ENCODE data around the gene SLIT1.

The SLIT1 gene

GRCh38 chr10:97102441-97102840 lies 83.3 kb downstream of the SLIT1 start:
- no peak overlapping the region for H3K27ac ChIP-seq (ENCODE audit: low read length)
- no peaks in the 10 kb centered on the region for H3K36me3 ChIP-seq (ENCODE audit: control insufficient read depth, insufficient read depth, low read length)
- H3K4me1 ChIP-seq (ENCODE audit: control insufficient read depth, insufficient read depth, low read length): peaks cover 5% of the 10 kb centered on the region; the same call in 1 of the 2 replicates
- H3K27me3 ChIP-seq (ENCODE audit: control insufficient read depth, insufficient read depth, low read length): no peaks in the 10 kb centered on the region
- H3K9me3 ChIP-seq (ENCODE audit: control insufficient read depth, insufficient read depth, low read length): no peaks in the 10 kb centered on the region
- no peak overlapping the region for H3K4me3 ChIP-seq (ENCODE audit: low read length)
- no CpG with 5 or more reads among the region's 6 CpGs for WGBS (ENCODE audit: insufficient coverage, insufficient read length)
- no peak for DNase-seq (ENCODE audit: low read depth, low spot score)

DNA sequence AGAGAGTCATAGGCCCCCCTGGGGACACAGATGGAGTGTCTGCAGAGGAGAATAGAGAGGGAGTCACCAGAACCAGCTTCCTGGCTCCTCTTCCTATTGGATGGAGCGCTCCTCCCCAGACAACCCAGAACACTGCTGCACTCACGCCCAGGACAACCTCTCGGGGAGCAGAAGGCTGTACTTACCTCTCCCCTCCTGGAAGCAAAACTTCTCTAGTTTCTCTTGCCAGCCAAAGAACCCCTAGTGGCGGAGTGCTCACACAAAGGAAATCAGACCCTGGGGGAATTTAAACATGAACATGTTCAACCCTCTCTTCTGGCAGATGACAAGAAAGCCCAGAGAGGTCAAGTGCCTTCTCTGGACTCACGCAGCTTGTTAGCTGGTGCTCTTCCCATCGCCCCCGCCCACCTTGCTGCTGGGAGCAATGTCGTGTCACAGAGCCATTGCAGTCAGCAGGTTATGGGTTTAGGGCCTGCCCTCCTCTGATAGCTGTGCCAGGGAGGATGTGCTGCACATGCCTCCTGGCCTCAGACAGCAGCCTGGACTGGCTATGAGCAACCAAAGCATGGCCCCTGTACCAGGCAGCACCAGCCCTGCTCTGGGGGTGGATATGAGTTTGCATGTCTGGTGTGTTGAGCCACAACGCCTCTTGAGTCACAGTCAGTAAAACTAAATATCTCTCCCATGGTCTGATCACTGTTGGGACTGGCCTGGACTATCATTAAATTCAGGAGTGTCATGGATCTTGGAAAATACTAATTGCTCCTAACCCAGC lies 84.4 kb downstream of the SLIT1 start:
- no peak for DNase-seq (ENCODE audit: low read depth, low spot score)
- H3K27ac ChIP-seq (ENCODE audit: low read length): no peak overlapping the region
- no peaks in the 10 kb centered on the region for H3K9me3 ChIP-seq (ENCODE audit: control insufficient read depth, insufficient read depth, low read length)
- H3K36me3 ChIP-seq (ENCODE audit: control insufficient read depth, insufficient read depth, low read length): no peaks in the 10 kb centered on the region
- peaks cover 5% of the 10 kb centered on the region; the same call in 1 of the 2 replicates for H3K4me1 ChIP-seq (ENCODE audit: control insufficient read depth, insufficient read depth, low read length)
- H3K4me3 ChIP-seq (ENCODE audit: low read length): no peak overlapping the region
- no peaks in the 10 kb centered on the region for H3K27me3 ChIP-seq (ENCODE audit: control insufficient read depth, insufficient read depth, low read length)
- no CpG with 5 or more reads among the region's 9 CpGs for WGBS (ENCODE audit: insufficient coverage, insufficient read length)

DNA sequence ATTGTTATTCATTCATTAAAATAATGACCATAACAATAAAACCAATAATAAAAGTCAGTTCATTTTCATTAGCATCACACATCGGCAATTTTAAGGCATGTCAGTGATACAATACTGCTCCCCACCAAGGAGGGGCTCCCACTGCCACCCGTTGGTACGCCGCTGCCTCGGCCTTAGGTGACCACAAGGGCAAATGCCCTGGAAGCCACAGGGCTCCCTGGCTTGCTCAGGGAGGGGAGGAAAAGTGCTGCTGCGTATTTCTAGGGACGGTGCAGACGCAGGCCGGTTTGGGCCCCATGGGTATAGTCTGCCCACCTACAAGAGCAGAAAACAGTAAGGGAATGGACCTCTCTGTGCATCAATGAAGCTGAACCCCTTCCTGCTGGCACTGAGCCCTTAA lies 85.1 kb downstream of the SLIT1 start:
- no peak overlapping the region for H3K4me3 ChIP-seq (ENCODE audit: low read length)
- no peak overlapping the region for H3K27ac ChIP-seq (ENCODE audit: low read length)
- peaks cover 5% of the 10 kb centered on the region; the same call in 1 of the 2 replicates for H3K4me1 ChIP-seq (ENCODE audit: control insufficient read depth, insufficient read depth, low read length)
- no peak for DNase-seq (ENCODE audit: low read depth, low spot score)
- H3K27me3 ChIP-seq (ENCODE audit: control insufficient read depth, insufficient read depth, low read length): no peaks in the 10 kb centered on the region
- no CpG with 5 or more reads among the region's 9 CpGs for WGBS (ENCODE audit: insufficient coverage, insufficient read length)
- H3K9me3 ChIP-seq (ENCODE audit: control insufficient read depth, insufficient read depth, low read length): no peaks in the 10 kb centered on the region
- H3K36me3 ChIP-seq (ENCODE audit: control insufficient read depth, insufficient read depth, low read length): no peaks in the 10 kb centered on the region

- Histone ChIP-seq H3K9me3 (ENCODE audit: control insufficient read depth, insufficient read depth, low read length) (no peaks in the 10 kb centered on the region), H3K27ac (ENCODE audit: low read length) (no peak overlapping the region), H3K36me3 (ENCODE audit: control insufficient read depth, insufficient read depth, low read length) (no peaks in the 10 kb centered on the region), H3K4me3 (ENCODE audit: low read length) (no peak overlapping the region), H3K27me3 (ENCODE audit: control insufficient read depth, insufficient read depth, low read length) (no peaks in the 10 kb centered on the region), H3K4me1 (ENCODE audit: control insufficient read depth, insufficient read depth, low read length) (peaks cover 5% of the 10 kb centered on the region; the same call in 1 of the 2 replicates)
- WGBS (ENCODE audit: insufficient coverage, insufficient read length): no CpG with 5 or more reads among the region's 5 CpGs
- DNase-seq (ENCODE audit: low read depth, low spot score): no peak
These were observed 85.9 kb downstream of the SLIT1 start for GRCh38 chr10:97099868-97100267.

GRCh38 chr10:97099089-97099488 lies 86.7 kb downstream of the SLIT1 start:
- Histone ChIP-seq H3K27ac (ENCODE audit: low read length) (no peak overlapping the region), H3K27me3 (ENCODE audit: control insufficient read depth, insufficient read depth, low read length) (no peaks in the 10 kb centered on the region), H3K4me3 (ENCODE audit: low read length) (no peak overlapping the region), H3K4me1 (ENCODE audit: control insufficient read depth, insufficient read depth, low read length) (peaks cover 5% of the 10 kb centered on the region; the same call in 1 of the 2 replicates), H3K9me3 (ENCODE audit: control insufficient read depth, insufficient read depth, low read length) (no peaks in the 10 kb centered on the region), H3K36me3 (ENCODE audit: control insufficient read depth, insufficient read depth, low read length) (no peaks in the 10 kb centered on the region)
- no CpG with 5 or more reads among the region's 8 CpGs for WGBS (ENCODE audit: insufficient coverage, insufficient read length)
- no peak for DNase-seq (ENCODE audit: low read depth, low spot score)

GRCh38 chr10:97097084-97097433 lies 88.7 kb downstream of the SLIT1 start:
- Histone ChIP-seq H3K36me3 (ENCODE audit: control insufficient read depth, insufficient read depth, low read length) (no peaks in the 10 kb centered on the region), H3K9me3 (ENCODE audit: control insufficient read depth, insufficient read depth, low read length) (no peaks in the 10 kb centered on the region), H3K4me3 (ENCODE audit: low read length) (no peak overlapping the region), H3K27me3 (ENCODE audit: control insufficient read depth, insufficient read depth, low read length) (no peaks in the 10 kb centered on the region), H3K4me1 (ENCODE audit: control insufficient read depth, insufficient read depth, low read length) (peaks cover 5% of the 10 kb centered on the region; the same call in 1 of the 2 replicates), H3K27ac (ENCODE audit: low read length) (no peak overlapping the region)
- WGBS (ENCODE audit: insufficient coverage, insufficient read length): no CpG with 5 or more reads among the region's 6 CpGs
- no peak for DNase-seq (ENCODE audit: low read depth, low spot score)

DNA sequence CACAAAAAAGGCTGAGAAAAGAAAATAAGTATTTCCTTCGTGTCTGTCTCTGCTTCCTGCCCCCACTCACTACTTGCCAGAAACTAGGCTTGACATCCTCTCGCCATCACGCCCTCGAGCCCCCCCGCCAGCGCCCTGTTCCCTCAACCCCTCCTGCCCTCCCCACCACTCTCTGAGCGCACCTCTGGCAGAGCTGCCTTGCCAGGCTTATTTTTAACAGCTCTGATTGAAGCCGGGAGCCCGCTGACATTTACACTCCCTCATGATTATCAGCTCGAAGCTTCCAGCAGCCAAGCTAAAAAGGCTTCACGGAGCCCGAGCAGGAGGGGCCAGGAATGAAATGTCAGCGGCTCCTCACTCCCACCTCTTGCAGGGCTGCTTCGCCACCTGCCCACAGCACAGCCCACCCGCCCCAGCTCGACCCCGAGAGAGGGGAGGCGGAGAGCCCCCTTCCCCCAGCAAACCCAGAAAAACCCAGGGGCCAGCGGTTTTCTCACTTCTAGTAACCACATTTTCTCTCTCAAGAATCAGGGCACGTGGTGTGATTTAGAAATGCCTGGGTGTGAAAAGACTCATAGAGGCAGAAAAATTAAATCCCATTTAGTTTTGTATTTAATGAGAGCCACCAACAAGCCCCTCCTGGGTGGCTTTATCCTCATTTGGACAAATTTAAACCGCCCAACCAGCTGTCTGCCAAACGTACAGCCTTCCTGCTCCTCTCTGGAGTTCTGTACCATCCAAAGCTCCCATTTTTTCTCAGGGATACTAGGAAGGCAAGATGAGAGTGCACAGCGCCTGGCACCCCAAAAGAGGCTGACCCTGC lies 89.3 kb downstream of the SLIT1 start:
- Histone ChIP-seq H3K27me3 (ENCODE audit: control insufficient read depth, insufficient read depth, low read length) (no peaks in the 10 kb centered on the region), H3K27ac (ENCODE audit: low read length) (no peak overlapping the region), H3K4me3 (ENCODE audit: low read length) (no peak overlapping the region), H3K36me3 (ENCODE audit: control insufficient read depth, insufficient read depth, low read length) (no peaks in the 10 kb centered on the region), H3K4me1 (ENCODE audit: control insufficient read depth, insufficient read depth, low read length) (peaks cover 3% of the 10 kb centered on the region; the same call in 1 of the 2 replicates), H3K9me3 (ENCODE audit: control insufficient read depth, insufficient read depth, low read length) (no peaks in the 10 kb centered on the region)
- WGBS (ENCODE audit: insufficient coverage, insufficient read length): no CpG with 5 or more reads among the region's 23 CpGs
- DNase-seq (ENCODE audit: low read depth, low spot score): no peak

GRCh38 chr10:97095701-97096260 lies 90.0 kb downstream of the SLIT1 start:
- H3K27me3 ChIP-seq (ENCODE audit: control insufficient read depth, insufficient read depth, low read length): no peaks in the 10 kb centered on the region
- H3K9me3 ChIP-seq (ENCODE audit: control insufficient read depth, insufficient read depth, low read length): no peaks in the 10 kb centered on the region
- peaks cover under 1% of the 10 kb centered on the region; the same call in 1 of the 2 replicates for H3K4me1 ChIP-seq (ENCODE audit: control insufficient read depth, insufficient read depth, low read length)
- no peaks in the 10 kb centered on the region for H3K36me3 ChIP-seq (ENCODE audit: control insufficient read depth, insufficient read depth, low read length)
- WGBS (ENCODE audit: insufficient coverage, insufficient read length): no CpG with 5 or more reads among the region's 11 CpGs
- no peak for DNase-seq (ENCODE audit: low read depth, low spot score)
- H3K27ac ChIP-seq (ENCODE audit: low read length): no peak overlapping the region
- no peak overlapping the region for H3K4me3 ChIP-seq (ENCODE audit: low read length)

- no peaks in the 10 kb centered on the region for H3K27me3 ChIP-seq (ENCODE audit: control insufficient read depth, insufficient read depth, low read length)
- no CpG with 5 or more reads among the region's 9 CpGs for WGBS (ENCODE audit: insufficient coverage, insufficient read length)
- no peak for DNase-seq (ENCODE audit: low read depth, low spot score)
- H3K4me1 ChIP-seq (ENCODE audit: control insufficient read depth, insufficient read depth, low read length): 0 out of 2 replicates have a peak, but pooled peaks cover 1% of the 10 kb centered on the region
- no peak overlapping the region for H3K4me3 ChIP-seq (ENCODE audit: low read length)
- H3K27ac ChIP-seq (ENCODE audit: low read length): no peak overlapping the region
- no peaks in the 10 kb centered on the region for H3K36me3 ChIP-seq (ENCODE audit: control insufficient read depth, insufficient read depth, low read length)
- no peaks in the 10 kb centered on the region for H3K9me3 ChIP-seq (ENCODE audit: control insufficient read depth, insufficient read depth, low read length)
These were observed 95.1 kb downstream of the SLIT1 start for GRCh38 chr10:97090644-97091043.

GRCh38 chr10:97090035-97090434 lies 95.7 kb downstream of the SLIT1 start:
- Histone ChIP-seq H3K27ac (ENCODE audit: low read length) (no peak overlapping the region), H3K36me3 (ENCODE audit: control insufficient read depth, insufficient read depth, low read length) (no peaks in the 10 kb centered on the region), H3K9me3 (ENCODE audit: control insufficient read depth, insufficient read depth, low read length) (no peaks in the 10 kb centered on the region), H3K4me3 (ENCODE audit: low read length) (no peak overlapping the region), H3K4me1 (ENCODE audit: control insufficient read depth, insufficient read depth, low read length) (0 out of 2 replicates have a peak, but pooled peaks cover 1% of the 10 kb centered on the region), H3K27me3 (ENCODE audit: control insufficient read depth, insufficient read depth, low read length) (no peaks in the 10 kb centered on the region)
- no CpG with 5 or more reads among the region's 10 CpGs for WGBS (ENCODE audit: insufficient coverage, insufficient read length)
- no peak for DNase-seq (ENCODE audit: low read depth, low spot score)
